ENCODE data around the gene ITM2C. TPM values are rescaled to one million over a fixed set of nuclear protein-coding genes. Genes with fewer than 3 reads are reported as not detected.
A peak's percentile ranks its signal among the peaks of the same experiment; 100 is the strongest.

The ITM2C gene
- total and polyA plus RNA-seq, 2 of the 8 experiments (the other 6 are each of a cell fraction or from before 2014, with no cell fraction given): 362 to 742 TPM

GRCh38 chr2:230874456-230874855 is 9.7 kb downstream of the ITM2C start:
- no peaks in the 10 kb centered on the region for H3K23me2 ChIP-seq (ENCODE audit: low read depth, low read length)
- H3K79me2 ChIP-seq (ENCODE audit: control insufficient read depth in 1 of 2, insufficient read depth in 2 of 2, low read length in 2 of 2): peaks cover 16 to 51% of the 10 kb centered on the region in 2 experiments; a peak in 3 of 4 replicates
- peaks cover 28% of the 10 kb centered on the region for H3K79me1 ChIP-seq (ENCODE audit: low read depth, low read length)
- no peak overlapping the region for H2BK15ac ChIP-seq (ENCODE audit: low read length)
- H3K4me1 ChIP-seq (replicated peaks in 1 of 4; ENCODE audit: control insufficient read depth in 3 of 4, insufficient read depth in 4 of 4, low read length in 3 of 4): peaks cover 14 to 26% (median 23%) of the 10 kb centered on the region in 4 experiments
- H3K4me3 ChIP-seq (ENCODE audit: extremely low read depth in 1 of 4, insufficient read depth in 2 of 4, low read depth in 3 of 4, low read length in 4 of 4): no peak overlapping the region
- no peak overlapping the region for H3K14ac ChIP-seq (ENCODE audit: insufficient read length)
- no peak overlapping the region for H3K23ac ChIP-seq (ENCODE audit: insufficient read length)
- no peak overlapping the region for H3K56ac ChIP-seq (replicated peaks; ENCODE audit: insufficient read length, low read depth, low read length)
- no peak overlapping the region for H3K18ac ChIP-seq (ENCODE audit: extremely low read depth, low read length)
- H2BK5ac ChIP-seq (ENCODE audit: low read depth, low read length): no peak overlapping the region; the same call in 1 of the 2 replicates
- DNase-seq (ENCODE audit: low read depth in 1 of 2, low spot score in 2 of 2): peak in 1 of 2 experiments; percentile 38
- no peak overlapping the region for H2BK120ac ChIP-seq (replicated peaks; ENCODE audit: low read depth, low read length)
- peaks cover 20 to 62% (median 43%) of the 10 kb centered on the region in 4 experiments for H3K36me3 ChIP-seq (ENCODE audit: control insufficient read depth in 2 of 4, insufficient read depth in 4 of 4, low read length in 3 of 4)
- no peak overlapping the region for H2BK12ac ChIP-seq (ENCODE audit: low read depth, low read length)
- no peak overlapping the region for H3K4ac ChIP-seq (replicated peaks; ENCODE audit: insufficient read length, low read depth, low read length)
- no peaks in the 10 kb centered on the region for H3K27me3 ChIP-seq (replicated peaks in 1 of 4; ENCODE audit: control insufficient read depth in 3 of 4, extremely low read depth in 1 of 4, insufficient read depth in 3 of 4, low read length in 3 of 4)
- 96% methylated on average over 10 of the region's 11 CpGs; no CpG with 5 or more reads in 1 of the 2 experiments for WGBS, 2 experiments (ENCODE audit: extremely low coverage in 1 of 2, insufficient coverage in 1 of 2, insufficient read length in 1 of 2, insufficient replicate concordance in 2 of 2, low coverage in 1 of 2, low lambda C conversion rate in 2 of 2, missing lambda C conversion rate in 1 of 2)
- no peak overlapping the region for H3K4me2 ChIP-seq (ENCODE audit: insufficient read depth in 1 of 2, low read depth in 2 of 2, low read length in 2 of 2)
- no peak overlapping the region for H2AFZ ChIP-seq (ENCODE audit: low read length)
- H4K91ac ChIP-seq (replicated peaks; ENCODE audit: insufficient read length, low read length): no peak overlapping the region
- POLR2A ChIA-PET (ENCODE audit: partially characterized antibody): interaction anchor here (0.9 to 2.0 kb wide), 3 partner anchors 8 to 27 kb away, joined by 3 to 6 read pairs (median 3); partner anchors contain the start of gene ITM2C
- peaks cover 9 to 38% of the 10 kb centered on the region in 2 experiments for H4K20me1 ChIP-seq (replicated peaks in 1 of 2; ENCODE audit: control insufficient read depth in 1 of 2, insufficient read depth in 2 of 2, low read length in 2 of 2)
- H3K9ac ChIP-seq (replicated peaks in 1 of 4; ENCODE audit: extremely low read depth in 1 of 4, low read depth in 3 of 4, low read length in 3 of 4): no peak overlapping the region
- H4K8ac ChIP-seq (ENCODE audit: extremely low read depth, insufficient read depth, low read length): no peak overlapping the region
- H3K9me3 ChIP-seq (ENCODE audit: insufficient read depth in 2 of 2, low read depth in 1 of 2, low read length in 1 of 2): no peaks in the 10 kb centered on the region
- H2BK20ac ChIP-seq (ENCODE audit: low read length): no peak overlapping the region
- no peak for FAIRE-seq
- no peak overlapping the region for H2AK5ac ChIP-seq (ENCODE audit: low read depth, low read length)
- H4K5ac ChIP-seq (ENCODE audit: insufficient read length, low read depth, low read length): no peak overlapping the region
- CTCF ChIA-PET (ENCODE audit: partially characterized antibody): interaction anchor here (0.6 to 2.4 kb wide), 4 partner anchors 8 to 38 kb away, joined by 3 to 7 read pairs (median 4); no protein-coding TSS in a partner anchor
- H3K27ac ChIP-seq (ENCODE audit: low read depth, low read length): no peak overlapping the region; the same call in 1 of the 2 replicates
- TF ChIP-seq KDM5A (IDR thresholded peaks at IDR 0.05; ENCODE audit: low read length) (no peak), POU5F1 (IDR thresholded peaks at IDR 0.05; ENCODE audit: low read depth, low read length) (no peak), KDM4A (IDR thresholded peaks at IDR 0.05; ENCODE audit: low read depth, low read length, severe bottlenecking) (no peak), CHD1 (IDR thresholded peaks at IDR 0.05; ENCODE audit: low read depth, low read length) (no peak), BRCA1 (IDR thresholded peaks at IDR 0.05; ENCODE audit: low read depth, low read length) (no peak), SP1 (IDR thresholded peaks at IDR 0.05; ENCODE audit: low read depth, low read length) (no peak), ATF3 (IDR thresholded peaks at IDR 0.05; ENCODE audit: insufficient read depth, low read depth, low read length) (no peak), HDAC2 (IDR thresholded peaks at IDR 0.05; ENCODE audit: borderline replicate concordance in 1 of 2, low read depth in 2 of 2, low read length in 2 of 2) (no peak), SAP30 (IDR thresholded peaks at IDR 0.05; ENCODE audit: insufficient read depth, insufficient replicate concordance, low read length) (no peak), CTBP2 (IDR thresholded peaks at IDR 0.05; ENCODE audit: borderline replicate concordance, insufficient read depth, insufficient read length, low read length) (no peak), CREB1 (IDR thresholded peaks at IDR 0.05) (no peak), E2F6 (IDR thresholded peaks at IDR 0.05) (no peak)
